ENCODE results near the gene ITFG1. TPM values are rescaled to one million over a fixed set of nuclear protein-coding genes. Genes with fewer than 3 reads are reported as not detected.
"Not testable (repeated sequence)": the region's sequence is repeated elsewhere in the genome, so short reads cannot be mapped to it uniquely, and the experiment has no call there.

The ITFG1 gene
- total RNA-seq, 1 donor from 2014 or later: 56.7 TPM

DNA sequence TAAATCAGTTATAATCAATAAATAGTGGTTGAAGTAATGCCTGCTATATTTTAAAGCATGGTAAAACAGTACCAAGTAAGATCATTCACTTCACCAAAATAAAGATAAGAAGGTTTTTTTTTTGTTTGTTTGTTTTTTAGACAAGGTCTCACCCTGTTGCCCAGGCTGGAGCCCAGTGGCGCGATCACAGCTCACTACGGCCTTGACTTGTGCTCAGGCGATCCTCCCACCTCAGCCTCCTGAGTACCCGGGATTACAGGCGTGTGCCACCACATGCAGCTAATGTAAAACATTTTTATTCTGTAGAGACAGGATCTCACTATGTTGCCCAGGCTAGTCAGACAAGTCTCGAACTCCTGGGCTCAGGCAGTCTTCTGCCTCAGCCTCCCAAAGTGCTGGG is 232.6 kb downstream of the ITFG1 start:
- peaks cover 0 to 11% of the 10 kb centered on the region in 2 donors for H3K36me3 ChIP-seq
- H3K4me3 ChIP-seq: no peak overlapping the region
- TF ChIP-seq CTCF (IDR thresholded peaks at IDR 0.05): no peak
- H3K27me3 ChIP-seq: no peaks in the 10 kb centered on the region
- no peak overlapping the region for H3K27ac ChIP-seq
- H3K4me1 ChIP-seq: no peaks in the 10 kb centered on the region
- H3K9me3 ChIP-seq: no peaks in the 10 kb centered on the region
- intact Hi-C loops (cut with DNase I): no loop called here
- DNase-seq (ENCODE audit: low spot score in 2 of 2): no peak

DNA sequence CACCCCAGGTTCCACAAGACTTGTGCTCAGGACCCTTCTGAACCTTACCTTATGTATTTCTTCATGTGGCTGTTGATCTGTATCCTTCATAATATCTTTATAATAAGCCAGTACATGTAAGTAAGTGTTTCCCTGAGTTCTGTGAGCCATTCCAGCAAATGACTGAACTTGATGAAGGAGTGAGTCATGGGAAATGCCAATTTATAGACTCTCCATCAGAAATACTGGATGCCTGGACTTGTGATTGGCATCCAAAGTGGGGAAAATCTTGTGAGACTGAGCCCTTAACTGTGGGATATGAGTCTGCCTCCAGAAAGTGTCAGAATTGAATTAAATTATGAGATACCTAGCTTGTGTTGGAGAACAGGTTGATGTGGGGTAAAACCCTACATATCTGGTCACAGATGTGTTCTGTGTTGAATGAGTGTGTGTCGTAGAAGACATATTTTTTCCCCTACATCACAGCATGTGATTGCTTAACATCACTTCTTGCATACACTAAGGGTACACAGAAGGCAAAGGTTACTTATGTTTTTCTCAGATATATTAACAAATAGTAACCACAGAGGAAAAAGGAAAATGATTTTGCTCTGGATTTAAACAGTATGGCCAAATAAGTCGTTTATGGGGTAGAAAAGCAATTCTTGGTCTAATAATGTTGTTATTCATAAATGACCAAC is 247.0 kb downstream of the ITFG1 start:
- no peak for TF ChIP-seq CTCF (IDR thresholded peaks at IDR 0.05)
- peaks cover 9 to 21% of the 10 kb centered on the region in 2 donors for H3K36me3 ChIP-seq
- H3K4me3 ChIP-seq: no peak overlapping the region
- intact Hi-C loops (cut with DNase I): no loop called here
- H3K27ac ChIP-seq: no peak overlapping the region
- H3K27me3 ChIP-seq: no peaks in the 10 kb centered on the region
- no peaks in the 10 kb centered on the region for H3K9me3 ChIP-seq
- no peaks in the 10 kb centered on the region for H3K4me1 ChIP-seq
- DNase-seq (ENCODE audit: low spot score in 2 of 2): no peak

- Histone ChIP-seq H3K27ac (no peak overlapping the region), H3K27me3 (no peaks in the 10 kb centered on the region), H3K36me3 (peaks cover 0 to under 1% of the 10 kb centered on the region in 2 donors), H3K4me3 (no peak overlapping the region), H3K9me3 (no peaks in the 10 kb centered on the region), H3K4me1 (no peaks in the 10 kb centered on the region)
- no peak for DNase-seq (ENCODE audit: low spot score in 2 of 2)
- intact Hi-C loops (cut with DNase I): no loop called here
- TF ChIP-seq CTCF (IDR thresholded peaks at IDR 0.05): no peak
Observed at GRCh38 chr16:47211218-47211617, 249.6 kb downstream of the ITFG1 start.

- Histone ChIP-seq H3K4me1 (no peaks in the 10 kb centered on the region), H3K36me3 (no peaks in the 10 kb centered on the region), H3K27me3 (no peaks in the 10 kb centered on the region), H3K9me3 (no peaks in the 10 kb centered on the region), H3K27ac (no peak overlapping the region), H3K4me3 (no peak overlapping the region)
- no peak for DNase-seq (ENCODE audit: low spot score in 2 of 2)
- intact Hi-C loops (cut with DNase I): no loop called here
- no peak for TF ChIP-seq CTCF (IDR thresholded peaks at IDR 0.05)
Observed at GRCh38 chr16:47204736-47205504, 255.9 kb downstream of the ITFG1 start.

DNA sequence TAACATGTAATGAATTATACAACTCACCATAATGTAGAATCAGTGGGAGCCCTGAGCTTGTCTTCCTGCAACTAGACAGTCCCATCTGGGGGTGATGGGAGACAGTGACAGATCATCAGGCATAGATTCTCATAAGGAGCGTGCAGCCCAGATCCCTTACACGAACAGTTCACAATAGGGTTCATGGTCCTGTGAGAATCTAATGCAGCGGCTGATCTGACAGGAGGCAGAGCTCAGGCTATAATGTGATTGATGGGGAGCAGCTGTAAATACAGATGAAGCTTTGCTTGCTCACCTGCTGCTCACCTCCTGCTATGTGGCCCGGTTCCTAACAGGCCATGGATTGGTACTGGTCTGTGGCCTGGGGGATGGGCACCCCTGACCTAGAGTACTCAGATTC is 257.4 kb downstream of the ITFG1 start:
- H3K4me3 ChIP-seq; intact Hi-C loops (cut with DNase I): not testable (repeated sequence)

GRCh38 chr16:47198180-47198575 is 262.7 kb downstream of the ITFG1 start:
- H3K4me1 ChIP-seq: no peaks in the 10 kb centered on the region
- H3K27ac ChIP-seq: no peak overlapping the region
- no peak for TF ChIP-seq CTCF (IDR thresholded peaks at IDR 0.05)
- no peaks in the 10 kb centered on the region for H3K36me3 ChIP-seq
- H3K27me3 ChIP-seq: no peaks in the 10 kb centered on the region
- intact Hi-C loops (cut with DNase I): no loop called here
- no peak overlapping the region for H3K4me3 ChIP-seq
- DNase-seq (ENCODE audit: low spot score in 2 of 2): no peak
- no peaks in the 10 kb centered on the region for H3K9me3 ChIP-seq

More for the DNA sequence above, 257.4 kb downstream of the ITFG1 start:
- not testable (repeated sequence) for H3K36me3 ChIP-seq; H3K27me3 ChIP-seq; H3K27ac ChIP-seq; DNase-seq (ENCODE audit: low spot score in 2 of 2); H3K4me1 ChIP-seq; H3K9me3 ChIP-seq

Measured in ascending aorta (tissue), 2 donors.